Muscle of leg (tissue), 11 donors: ENCODE data around the gene KPNA1. TPM values are rescaled to one million over a fixed set of nuclear protein-coding genes. Genes with fewer than 3 reads are reported as not detected.
"Not testable (repeated sequence)": the region's sequence is repeated elsewhere in the genome, so short reads cannot be mapped to it uniquely, and the experiment has no call there.

Experiments
- DNase-seq: peaks from one replicate; pipeline ENCODE4 v3.0.0; 2013
- H3K27ac ChIP-seq: one replicate; pipeline ENCODE4 v1.5.1; 2013; ENCODE audit warnings: mild to moderate bottlenecking, low read length, control low read depth
- H3K27me3 ChIP-seq: one replicate; pipeline ENCODE4 v1.6.1; 2013; ENCODE audit warnings: low read length; ENCODE audit not compliant: control insufficient read depth, insufficient read depth
- H3K36me3 ChIP-seq: one replicate; pipeline ENCODE4 v1.6.1; 2013; ENCODE audit warnings: low read length; ENCODE audit not compliant: control insufficient read depth, insufficient read depth
- H3K4me1 ChIP-seq: one replicate; pipeline ENCODE4 v1.6.1; 2013; ENCODE audit warnings: low read length; ENCODE audit not compliant: control insufficient read depth, insufficient read depth
- H3K4me3 ChIP-seq: one replicate; pipeline ENCODE4 v1.5.1; 2013; ENCODE audit warnings: low read length, control low read depth
- H3K9me3 ChIP-seq: replicated peaks from 2 replicates; pipeline ENCODE4 v1.6.1; 2013; ENCODE audit warnings: low read depth, low read length; ENCODE audit not compliant: control insufficient read depth
- WGBS: methylation state at CpG from one replicate; pipeline ENCODE4 v1.1.5; 2013; ENCODE audit warnings: missing lambda C conversion rate; ENCODE audit not compliant: insufficient coverage; 5-methylcytosine and 5-hydroxymethylcytosine counted together
- polyA plus RNA-seq, 8 donors: library from polyadenylated mRNA; unstranded; fragments of 120-200 nt; gene quantifications; one replicate each; pipeline versions ENCODE4 v1.2.1 to v1.2.3, GENCODE V29; 2013; ENCODE audit warnings: inconsistent platforms in 1 of 8, low replicate concordance in 1 of 8; ENCODE audit not compliant: insufficient read length in 8 of 8, insufficient read depth in 1 of 8
- total RNA-seq: library from RNA; stranded (reverse); fragments of 120-200 nt; gene quantifications from one replicate; pipeline ENCODE4 v1.2.4, GENCODE V29; 2013

KPNA1 gene
- total and polyA plus RNA-seq, 9 donors: 22.7 to 44.2 (median 35.2) TPM

DNA sequence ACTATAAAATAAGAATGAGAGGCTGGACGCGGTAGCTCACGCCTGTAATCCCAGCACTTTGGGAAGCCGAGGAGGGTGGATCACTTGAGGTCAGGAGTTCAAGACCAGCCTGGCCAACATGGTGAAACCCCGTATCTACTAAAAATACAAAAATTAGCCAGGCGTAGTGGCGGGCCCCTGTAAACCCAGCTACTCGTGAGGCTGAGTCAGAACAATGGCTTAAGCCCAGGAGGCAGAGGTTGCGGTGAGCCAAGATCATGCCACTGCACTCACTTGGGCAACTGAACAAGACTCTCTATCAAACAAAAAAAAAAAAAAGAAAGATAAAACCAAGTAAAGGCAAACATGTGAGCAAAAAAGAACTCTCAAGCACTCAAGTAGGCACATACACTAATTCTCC lies 5.8 kb downstream of the KPNA1 start:
- H3K27ac ChIP-seq, H3K27me3 ChIP-seq, DNase-seq, H3K4me1 ChIP-seq, H3K9me3 ChIP-seq, H3K36me3 ChIP-seq, H3K4me3 ChIP-seq: not testable (repeated sequence)
- WGBS: 80% methylated on average over 1 of the region's 9 CpGs

DNA sequence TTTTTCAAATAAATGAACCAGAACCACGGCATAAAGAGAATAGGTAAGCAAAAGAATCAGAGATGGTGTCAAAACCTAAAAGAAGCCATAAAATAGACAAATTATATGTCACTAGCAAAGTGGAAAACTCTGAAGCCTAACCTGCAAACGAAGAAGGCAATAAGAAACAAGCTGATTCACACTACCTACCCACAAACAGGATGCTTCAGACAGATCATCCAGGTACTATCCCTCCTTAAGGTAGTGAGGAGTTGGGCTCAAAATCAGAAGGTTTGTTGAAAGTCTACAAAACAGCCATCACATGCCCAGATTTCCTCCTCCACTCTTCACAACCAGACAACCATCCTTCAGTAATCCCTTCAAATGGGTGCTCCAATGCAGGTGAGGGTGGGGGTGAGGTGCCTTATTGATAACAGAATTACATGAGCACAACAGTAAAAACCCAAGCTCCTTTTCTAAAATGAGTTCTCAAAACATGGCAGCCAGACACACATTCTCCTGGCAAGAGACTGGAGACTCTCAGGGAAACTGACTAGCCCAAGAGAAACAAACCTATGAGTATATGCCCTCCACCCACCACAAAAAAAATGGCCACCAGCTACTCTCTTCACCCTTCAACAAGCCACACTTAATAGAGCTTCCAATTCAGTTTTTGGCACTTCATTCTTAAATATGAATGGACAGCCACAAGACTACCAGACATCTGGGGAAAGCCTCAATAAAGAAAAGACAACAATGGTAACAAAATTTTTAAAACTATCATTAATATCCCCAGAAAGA lies 6.4 kb downstream of the KPNA1 start:
- H3K9me3 ChIP-seq: no peaks in the 10 kb centered on the region

DNA sequence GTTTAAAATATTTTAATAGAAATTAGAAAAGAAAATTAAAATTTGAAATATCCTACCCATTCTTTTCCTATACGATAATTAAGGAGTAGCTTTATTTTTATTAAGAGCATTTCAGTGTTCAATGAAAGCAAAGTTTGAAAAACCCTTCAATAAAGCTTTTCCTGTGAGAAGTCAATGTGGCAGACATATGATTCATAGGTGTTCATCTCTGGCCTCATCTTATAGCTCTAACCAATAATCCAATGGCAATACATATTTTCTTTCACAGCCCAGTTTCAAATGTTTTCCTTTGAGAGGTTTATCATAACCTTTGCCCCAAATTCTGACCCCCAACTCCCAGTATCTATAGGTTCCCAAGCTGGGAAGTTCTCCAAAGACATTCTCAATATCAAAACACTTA lies 8.3 kb downstream of the KPNA1 start:
- H3K27ac ChIP-seq: no peak overlapping the region

More for the DNA sequence above, 6.4 kb downstream of the KPNA1 start:
- no CpG with 5 or more reads among the region's 2 CpGs for WGBS
- Histone ChIP-seq H3K4me3 (no peak overlapping the region), H3K27me3 (no peaks in the 10 kb centered on the region), H3K27ac (no peak overlapping the region), H3K4me1 (peaks cover under 1% of the 10 kb centered on the region), H3K36me3 (no peaks in the 10 kb centered on the region)
- DNase-seq: no peak

DNA sequence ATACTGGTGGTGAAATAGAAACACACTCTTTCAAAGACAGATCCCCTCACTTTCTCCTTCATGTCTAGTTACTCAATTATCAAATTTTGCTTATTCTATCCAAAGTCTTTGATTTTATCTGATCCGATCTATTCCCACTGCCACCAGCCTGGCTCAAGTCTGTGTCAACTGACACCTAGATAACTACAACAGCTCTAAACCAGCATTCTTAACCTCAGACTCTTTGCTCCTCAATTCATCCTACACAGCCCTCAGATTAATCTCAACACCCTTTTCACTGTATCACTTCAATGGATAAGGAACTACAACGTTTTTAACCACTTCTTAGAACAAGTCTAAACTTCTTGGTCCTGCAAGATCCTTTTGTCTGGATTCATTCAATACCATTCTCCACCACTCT lies 9.1 kb downstream of the KPNA1 start:
- no peak overlapping the region for H3K27ac ChIP-seq
- DNase-seq: no peak
- no peak overlapping the region for H3K4me3 ChIP-seq
- no peaks in the 10 kb centered on the region for H3K9me3 ChIP-seq
- H3K36me3 ChIP-seq: no peaks in the 10 kb centered on the region
- 72% methylated on average over 2 of the region's 2 CpGs for WGBS
- no peaks in the 10 kb centered on the region for H3K4me1 ChIP-seq
- H3K27me3 ChIP-seq: no peaks in the 10 kb centered on the region

More for the DNA sequence above, 8.3 kb downstream of the KPNA1 start:
- H3K4me3 ChIP-seq: no peak overlapping the region
- no peak for DNase-seq
- no peaks in the 10 kb centered on the region for H3K9me3 ChIP-seq
- no peaks in the 10 kb centered on the region for H3K4me1 ChIP-seq
- H3K27me3 ChIP-seq: no peaks in the 10 kb centered on the region
- no CpG with 5 or more reads among the region's 1 CpG for WGBS
- no peaks in the 10 kb centered on the region for H3K36me3 ChIP-seq

DNA sequence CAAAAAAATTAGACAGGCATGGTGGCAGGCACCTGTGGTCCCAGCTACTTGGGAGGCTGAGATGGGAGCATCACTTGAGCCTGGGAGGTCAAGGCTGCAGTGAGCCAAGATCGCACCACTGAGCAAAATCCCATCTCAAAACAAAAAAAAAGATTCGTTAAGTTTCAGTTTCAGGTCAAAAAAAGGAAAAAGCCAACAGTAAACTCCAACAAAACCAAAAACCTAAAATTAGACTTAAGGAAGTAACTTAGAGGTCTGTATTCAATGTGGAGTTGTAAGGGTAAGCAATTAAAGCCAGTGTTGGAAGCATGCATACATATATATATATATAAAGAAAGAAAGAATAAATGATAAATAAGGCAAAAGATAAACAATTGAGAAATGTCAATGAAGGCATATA lies 11.8 kb downstream of the KPNA1 start:
- no CpG with 5 or more reads among the region's 2 CpGs for WGBS

DNA sequence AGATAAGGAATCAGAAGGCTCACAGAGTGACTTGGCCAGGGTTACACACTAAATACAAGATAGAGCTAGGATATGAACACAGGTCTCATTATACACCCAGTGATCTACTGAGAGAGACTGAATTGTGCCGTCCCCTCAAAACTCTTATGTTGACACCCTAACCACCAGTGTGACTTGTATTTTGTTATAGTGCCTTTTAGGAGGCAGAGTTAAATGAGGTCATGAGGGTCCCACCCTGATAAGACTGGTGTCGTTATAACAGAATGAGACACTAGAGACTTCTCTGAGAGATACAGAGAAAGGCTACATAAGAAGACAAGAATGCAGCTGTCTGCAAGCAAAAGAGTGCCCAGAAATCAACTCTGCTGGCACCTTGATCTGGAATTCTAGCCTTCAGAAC lies 12.6 kb downstream of the KPNA1 start:
- Histone ChIP-seq H3K4me1 (no peaks in the 10 kb centered on the region), H3K36me3 (no peaks in the 10 kb centered on the region), H3K9me3 (no peaks in the 10 kb centered on the region), H3K27me3 (no peaks in the 10 kb centered on the region), H3K4me3 (no peak overlapping the region), H3K27ac (no peak overlapping the region)
- WGBS: 18% methylated on average over 1 of the region's 2 CpGs
- no peak for DNase-seq

More for the DNA sequence above, 11.8 kb downstream of the KPNA1 start:
- Histone ChIP-seq H3K9me3 (no peaks in the 10 kb centered on the region), H3K4me1 (no peaks in the 10 kb centered on the region), H3K4me3 (no peak overlapping the region), H3K27ac (no peak overlapping the region), H3K27me3 (no peaks in the 10 kb centered on the region), H3K36me3 (no peaks in the 10 kb centered on the region)
- DNase-seq: peak; percentile 20

DNA sequence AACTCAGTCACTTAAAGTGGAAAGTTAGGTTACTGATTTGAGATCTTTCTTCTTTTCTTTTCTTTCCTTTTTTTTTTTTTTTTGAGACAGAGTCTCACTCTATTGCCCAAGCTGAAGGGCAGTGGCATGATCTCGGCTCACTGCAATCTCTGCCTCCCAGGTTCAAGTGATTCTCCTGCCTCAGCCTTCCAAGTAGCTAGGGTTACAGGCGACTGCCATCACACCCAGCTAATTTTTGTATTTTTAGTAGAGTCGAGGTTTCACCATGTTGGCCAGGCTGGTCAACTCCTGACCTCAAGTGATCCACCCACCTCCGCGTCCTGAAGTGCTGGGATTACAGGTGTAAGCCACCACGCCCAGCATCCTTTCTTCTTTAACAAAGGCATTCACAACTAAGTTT lies 13.8 kb downstream of the KPNA1 start:
- WGBS: 90% methylated on average over 3 of the region's 6 CpGs
- not testable (repeated sequence) for H3K4me3 ChIP-seq, H3K4me1 ChIP-seq, H3K27ac ChIP-seq, H3K9me3 ChIP-seq, H3K27me3 ChIP-seq, H3K36me3 ChIP-seq, DNase-seq

DNA sequence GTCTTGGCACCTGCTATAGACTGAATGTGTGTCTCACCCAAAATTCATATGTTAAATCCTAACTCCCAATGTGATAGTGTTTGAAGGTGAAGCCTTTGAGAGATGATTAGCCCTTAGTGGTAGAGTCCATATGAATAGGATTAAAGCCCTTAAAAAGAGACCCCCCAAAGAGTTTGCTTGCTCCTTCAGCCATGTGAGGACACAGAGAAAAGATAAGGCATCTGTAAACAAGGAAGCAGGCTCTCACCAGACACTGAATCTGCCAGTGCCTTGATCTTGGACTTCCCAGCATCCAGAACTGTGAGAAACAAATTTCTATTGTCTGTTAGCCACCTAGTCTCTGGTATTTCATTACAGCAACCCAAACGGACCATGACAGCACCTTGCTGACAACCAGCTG lies 16.6 kb downstream of the KPNA1 start:
- Histone ChIP-seq H3K4me3 (no peak overlapping the region), H3K9me3 (no peaks in the 10 kb centered on the region), H3K27ac (no peak overlapping the region), H3K27me3 (no peaks in the 10 kb centered on the region), H3K4me1 (no peaks in the 10 kb centered on the region), H3K36me3 (peaks cover 8% of the 10 kb centered on the region)
- no peak for DNase-seq
- no CpG with 5 or more reads among the region's 1 CpG for WGBS

DNA sequence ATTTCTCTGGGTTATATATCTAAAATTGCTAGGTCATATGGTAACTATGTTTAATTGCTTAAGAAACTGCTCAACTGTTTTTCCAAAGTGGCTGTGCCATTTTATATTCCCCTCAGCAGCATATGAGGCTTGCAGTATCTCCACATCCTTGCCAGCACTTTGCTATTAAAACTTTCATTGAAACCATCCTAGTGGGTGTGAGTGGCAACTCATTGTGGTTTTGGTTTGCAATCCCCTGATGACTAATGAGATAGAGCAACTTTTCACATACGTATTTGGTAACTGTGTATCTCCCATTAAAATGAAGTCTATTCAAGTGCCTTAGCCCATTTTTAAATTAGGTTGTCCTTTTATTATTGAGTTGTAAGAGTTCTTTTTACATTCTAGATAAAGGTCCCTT lies 17.3 kb downstream of the KPNA1 start:
- Histone ChIP-seq H3K4me1 (no peaks in the 10 kb centered on the region), H3K27ac (no peak overlapping the region), H3K4me3 (no peak overlapping the region), H3K27me3 (no peaks in the 10 kb centered on the region), H3K36me3 (peaks cover 10% of the 10 kb centered on the region), H3K9me3 (no peaks in the 10 kb centered on the region)
- DNase-seq: no peak
- no CpG with 5 or more reads among the region's 1 CpG for WGBS

DNA sequence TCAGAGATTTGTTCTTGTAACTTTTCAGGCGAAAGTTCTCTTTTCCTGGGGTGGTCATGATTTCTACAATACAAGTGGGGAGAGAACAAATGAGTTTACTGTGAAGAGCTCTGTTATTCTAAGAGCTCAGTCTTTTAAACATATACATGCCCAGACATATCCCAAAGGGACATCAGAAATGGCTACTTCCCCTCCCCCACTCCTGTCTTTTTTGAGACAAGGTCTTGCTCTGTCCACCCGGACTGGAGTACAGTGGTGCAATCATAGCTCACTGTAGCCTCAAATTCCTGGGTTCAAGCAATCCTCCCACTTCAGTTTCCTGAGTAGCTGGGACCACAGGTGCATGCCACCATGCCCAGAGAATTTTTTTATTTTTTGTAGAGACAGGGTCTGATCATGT lies 18.2 kb downstream of the KPNA1 start:
- no peak overlapping the region for H3K27ac ChIP-seq
- no peaks in the 10 kb centered on the region for H3K9me3 ChIP-seq
- DNase-seq: no peak
- no peaks in the 10 kb centered on the region for H3K27me3 ChIP-seq
- no peak overlapping the region for H3K4me3 ChIP-seq
- WGBS: 71% methylated on average over 1 of the region's 2 CpGs
- H3K4me1 ChIP-seq: no peaks in the 10 kb centered on the region
- H3K36me3 ChIP-seq: peaks cover 10% of the 10 kb centered on the region

DNA sequence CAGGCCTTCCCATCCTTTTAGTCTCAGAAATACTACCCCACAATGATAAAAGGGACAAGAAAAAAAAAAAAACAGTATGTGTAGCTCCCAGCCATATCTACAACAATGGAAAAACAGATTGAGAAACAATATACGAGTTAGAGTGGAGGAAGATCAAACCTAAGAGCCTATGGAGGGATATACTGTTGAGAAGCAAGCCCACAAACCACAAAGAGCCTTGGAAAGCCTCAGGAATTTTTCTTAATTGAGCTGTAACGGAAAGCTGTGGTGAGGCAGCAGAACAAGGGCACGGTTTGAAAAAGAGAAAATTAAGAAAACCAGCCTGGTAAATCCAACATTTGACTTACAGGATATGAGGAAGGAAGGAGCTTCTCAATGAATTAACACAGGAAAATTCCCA lies 21.4 kb downstream of the KPNA1 start:
- Histone ChIP-seq H3K27ac (no peak overlapping the region), H3K27me3 (no peaks in the 10 kb centered on the region), H3K4me1 (no peaks in the 10 kb centered on the region), H3K4me3 (no peak overlapping the region), H3K9me3 (no peaks in the 10 kb centered on the region), H3K36me3 (peaks cover 10% of the 10 kb centered on the region)
- WGBS: no CpG with 5 or more reads among the region's 3 CpGs
- DNase-seq: no peak
